ENCODE measurements around the gene VSIG10L.

The VSIG10L gene

GRCh38 chr19:51311351-51312257 lies 30.3 kb downstream of the VSIG10L start, which contains the start of gene IGLON5:
TSS of gene IGLON5 (plus strand) at chr19:51311644. CDS start at chr19:51311848, 204 bp downstream.
- DNase-seq = no peak

- no peak for DNase-seq
Observed at GRCh38 chr19:51305479-51305878, 36.5 kb downstream of the VSIG10L start.

GRCh38 chr19:51301266-51301665 lies 40.7 kb downstream of the VSIG10L start:
- no peak for DNase-seq

GRCh38 chr19:51297406-51297805 lies 44.5 kb downstream of the VSIG10L start:
- no peak for DNase-seq

- DNase-seq = no peak
Observed at GRCh38 chr19:51296336-51297093, 45.4 kb downstream of the VSIG10L start.

GRCh38 chr19:51295382-51296126 lies 46.4 kb downstream of the VSIG10L start:
- DNase-seq = no peak

GRCh38 chr19:51294977-51295375 lies 47.0 kb downstream of the VSIG10L start:
- DNase-seq = no peak

GRCh38 chr19:51294211-51294976 lies 47.5 kb downstream of the VSIG10L start:
- DNase-seq = no peak

- DNase-seq = no peak
Observed at GRCh38 chr19:51293571-51294210, 48.2 kb downstream of the VSIG10L start.

- no peak for DNase-seq
Observed at GRCh38 chr19:51292971-51293370, 49.0 kb downstream of the VSIG10L start.

GRCh38 chr19:51289635-51290034 lies 52.3 kb downstream of the VSIG10L start:
- DNase-seq = no peak

GRCh38 chr19:51285682-51286081 lies 56.3 kb downstream of the VSIG10L start:
- no peak for DNase-seq

- DNase-seq = no peak
Observed at GRCh38 chr19:51282335-51282734, 59.6 kb downstream of the VSIG10L start.
